Neural cell (in vitro differentiated cells): ENCODE data around the gene ARID1B.

Experiments
- CTCF ChIP-seq: fragments of 450-650 bp; IDR thresholded peaks from 2 replicates; pipeline ENCODE4 v1.5.1; 2014; ENCODE audit warnings: antibody characterized with exemption, mild to moderate bottlenecking, moderate library complexity; ENCODE audit not compliant: poor library complexity, severe bottlenecking
- EP300 ChIP-seq: fragments of 450-650 bp; conservative IDR thresholded peaks from 2 replicates; pipeline ENCODE4 v1.6.1; 2014; ENCODE audit warnings: antibody characterized with exemption, mild to moderate bottlenecking, moderate library complexity; ENCODE audit not compliant: poor library complexity, severe bottlenecking
- EZH2 ChIP-seq: fragments of 200-600, 300-800 bp; shearing (Covaris generic), sonication (generic); IDR thresholded peaks from 2 replicates; pipeline ENCODE4 v1.6.1; 2014; ENCODE audit warnings: antibody characterized with exemption, low read length, borderline replicate concordance, mild to moderate bottlenecking; ENCODE audit not compliant: insufficient read depth, poor library complexity, severe bottlenecking
- MXI1 ChIP-seq: fragments of 450-650 bp; conservative IDR thresholded peaks from 2 replicates; pipeline ENCODE4 v1.6.1; 2014; ENCODE audit warnings: antibody characterized with exemption, mild to moderate bottlenecking; ENCODE audit not compliant: poor library complexity, severe bottlenecking
- POLR2AphosphoS5 ChIP-seq: IDR thresholded peaks from 2 replicates; pipeline ENCODE4 v1.6.1; 2012
- RAD21 ChIP-seq: fragments of 450-650 bp; conservative IDR thresholded peaks from 2 replicates; pipeline ENCODE4 v1.6.1; 2014; ENCODE audit warnings: antibody characterized with exemption, mild to moderate bottlenecking, moderate library complexity
- TAF1 ChIP-seq: IDR thresholded peaks from 2 replicates; pipeline ENCODE4 v1.6.1; 2012; ENCODE audit warnings: low read depth
- TF ChIP-seq, protein P1 (sequence below): IDR thresholded peaks from 2 replicates; pipeline ENCODE4 v1.6.1; 2012; ENCODE audit warnings: borderline replicate concordance

DNA sequence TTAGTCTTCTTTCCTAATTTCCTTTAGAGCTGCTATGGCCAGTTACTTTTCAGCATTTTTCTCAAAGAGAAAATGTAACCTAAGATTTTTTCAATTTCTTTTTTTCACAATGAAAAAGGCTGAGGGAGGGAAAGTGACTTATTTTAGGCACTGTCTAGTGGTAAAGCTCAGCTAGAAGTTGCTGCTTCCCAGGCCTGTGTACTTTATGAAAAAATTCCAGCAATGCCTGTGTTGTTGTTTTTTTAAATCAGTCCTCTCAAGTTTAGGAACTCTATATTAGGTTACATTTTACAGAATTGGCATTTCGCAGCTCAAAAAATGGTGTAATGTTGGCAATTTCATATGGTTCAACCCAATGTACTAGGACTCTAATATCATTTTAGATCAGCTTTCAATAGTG, 269.6 kb downstream of the ARID1B start:
- TF ChIP-seq CTCF (no peak), EP300 (no peak), POLR2AphosphoS5 (no peak), TAF1 (no peak), EZH2 (no peak), MXI1 (no peak), RAD21 (no peak)
- TF ChIP-seq, protein P1, sequence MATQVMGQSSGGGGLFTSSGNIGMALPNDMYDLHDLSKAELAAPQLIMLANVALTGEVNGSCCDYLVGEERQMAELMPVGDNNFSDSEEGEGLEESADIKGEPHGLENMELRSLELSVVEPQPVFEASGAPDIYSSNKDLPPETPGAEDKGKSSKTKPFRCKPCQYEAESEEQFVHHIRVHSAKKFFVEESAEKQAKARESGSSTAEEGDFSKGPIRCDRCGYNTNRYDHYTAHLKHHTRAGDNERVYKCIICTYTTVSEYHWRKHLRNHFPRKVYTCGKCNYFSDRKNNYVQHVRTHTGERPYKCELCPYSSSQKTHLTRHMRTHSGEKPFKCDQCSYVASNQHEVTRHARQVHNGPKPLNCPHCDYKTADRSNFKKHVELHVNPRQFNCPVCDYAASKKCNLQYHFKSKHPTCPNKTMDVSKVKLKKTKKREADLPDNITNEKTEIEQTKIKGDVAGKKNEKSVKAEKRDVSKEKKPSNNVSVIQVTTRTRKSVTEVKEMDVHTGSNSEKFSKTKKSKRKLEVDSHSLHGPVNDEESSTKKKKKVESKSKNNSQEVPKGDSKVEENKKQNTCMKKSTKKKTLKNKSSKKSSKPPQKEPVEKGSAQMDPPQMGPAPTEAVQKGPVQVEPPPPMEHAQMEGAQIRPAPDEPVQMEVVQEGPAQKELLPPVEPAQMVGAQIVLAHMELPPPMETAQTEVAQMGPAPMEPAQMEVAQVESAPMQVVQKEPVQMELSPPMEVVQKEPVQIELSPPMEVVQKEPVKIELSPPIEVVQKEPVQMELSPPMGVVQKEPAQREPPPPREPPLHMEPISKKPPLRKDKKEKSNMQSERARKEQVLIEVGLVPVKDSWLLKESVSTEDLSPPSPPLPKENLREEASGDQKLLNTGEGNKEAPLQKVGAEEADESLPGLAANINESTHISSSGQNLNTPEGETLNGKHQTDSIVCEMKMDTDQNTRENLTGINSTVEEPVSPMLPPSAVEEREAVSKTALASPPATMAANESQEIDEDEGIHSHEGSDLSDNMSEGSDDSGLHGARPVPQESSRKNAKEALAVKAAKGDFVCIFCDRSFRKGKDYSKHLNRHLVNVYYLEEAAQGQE, result no peak
